ENCODE results near the gene PCCB.
A peak's percentile ranks its signal among the peaks of the same experiment; 100 is the strongest.

Gene PCCB

DNA sequence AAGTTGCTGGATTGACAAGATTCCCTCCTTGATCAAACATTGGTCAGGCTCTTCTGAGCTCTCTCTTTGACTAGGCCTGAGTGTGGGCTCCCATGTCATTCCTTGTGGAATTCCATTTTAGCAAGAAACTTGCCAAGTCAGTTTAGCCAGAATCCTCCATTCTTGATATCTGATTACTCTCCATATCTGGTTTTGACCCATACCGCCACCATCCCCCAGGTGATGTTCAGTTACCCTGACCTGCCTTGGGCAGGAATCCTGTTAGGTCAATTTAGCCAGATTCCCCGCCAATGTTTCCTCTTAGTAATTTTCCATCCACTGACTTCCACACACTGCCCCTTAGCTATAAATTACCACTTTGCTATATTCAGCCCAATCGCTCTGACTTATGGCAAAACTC, 1.0 kb upstream of the PCCB start:
- TF ChIP-seq, protein P1, sequence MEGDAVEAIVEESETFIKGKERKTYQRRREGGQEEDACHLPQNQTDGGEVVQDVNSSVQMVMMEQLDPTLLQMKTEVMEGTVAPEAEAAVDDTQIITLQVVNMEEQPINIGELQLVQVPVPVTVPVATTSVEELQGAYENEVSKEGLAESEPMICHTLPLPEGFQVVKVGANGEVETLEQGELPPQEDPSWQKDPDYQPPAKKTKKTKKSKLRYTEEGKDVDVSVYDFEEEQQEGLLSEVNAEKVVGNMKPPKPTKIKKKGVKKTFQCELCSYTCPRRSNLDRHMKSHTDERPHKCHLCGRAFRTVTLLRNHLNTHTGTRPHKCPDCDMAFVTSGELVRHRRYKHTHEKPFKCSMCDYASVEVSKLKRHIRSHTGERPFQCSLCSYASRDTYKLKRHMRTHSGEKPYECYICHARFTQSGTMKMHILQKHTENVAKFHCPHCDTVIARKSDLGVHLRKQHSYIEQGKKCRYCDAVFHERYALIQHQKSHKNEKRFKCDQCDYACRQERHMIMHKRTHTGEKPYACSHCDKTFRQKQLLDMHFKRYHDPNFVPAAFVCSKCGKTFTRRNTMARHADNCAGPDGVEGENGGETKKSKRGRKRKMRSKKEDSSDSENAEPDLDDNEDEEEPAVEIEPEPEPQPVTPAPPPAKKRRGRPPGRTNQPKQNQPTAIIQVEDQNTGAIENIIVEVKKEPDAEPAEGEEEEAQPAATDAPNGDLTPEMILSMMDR (conservative IDR thresholded peaks at IDR 0.05), result no peak
- no peak for TF ChIP-seq ZFX (IDR thresholded peaks at IDR 0.05)
- H3K27ac ChIP-seq, result peak overlapping the region; percentile 78

DNA sequence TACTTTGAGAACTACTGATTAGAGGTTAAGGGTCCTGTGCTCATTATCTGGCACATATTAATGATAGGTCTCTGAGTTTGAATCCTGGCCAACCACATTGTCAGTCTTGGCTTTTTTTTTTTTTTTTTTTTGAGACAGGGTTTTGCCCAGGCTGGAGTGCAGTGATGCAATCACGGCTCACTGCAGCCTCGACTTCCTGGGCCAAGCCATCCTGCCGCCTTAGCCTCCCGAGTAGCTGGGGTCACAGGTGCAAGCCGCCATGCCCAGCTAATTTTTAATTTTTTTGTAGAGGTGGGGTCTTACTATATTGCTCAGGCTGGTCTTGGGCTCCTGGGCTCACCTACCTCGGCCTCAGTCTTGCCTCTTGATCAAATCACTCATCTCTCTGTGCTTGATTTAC, 547 bp upstream of the PCCB start:
- peak overlapping the region; percentile 78 for H3K27ac ChIP-seq
- TF ChIP-seq, protein P1 (conservative IDR thresholded peaks at IDR 0.05), result no peak
- no peak for TF ChIP-seq ZFX (IDR thresholded peaks at IDR 0.05)

DNA sequence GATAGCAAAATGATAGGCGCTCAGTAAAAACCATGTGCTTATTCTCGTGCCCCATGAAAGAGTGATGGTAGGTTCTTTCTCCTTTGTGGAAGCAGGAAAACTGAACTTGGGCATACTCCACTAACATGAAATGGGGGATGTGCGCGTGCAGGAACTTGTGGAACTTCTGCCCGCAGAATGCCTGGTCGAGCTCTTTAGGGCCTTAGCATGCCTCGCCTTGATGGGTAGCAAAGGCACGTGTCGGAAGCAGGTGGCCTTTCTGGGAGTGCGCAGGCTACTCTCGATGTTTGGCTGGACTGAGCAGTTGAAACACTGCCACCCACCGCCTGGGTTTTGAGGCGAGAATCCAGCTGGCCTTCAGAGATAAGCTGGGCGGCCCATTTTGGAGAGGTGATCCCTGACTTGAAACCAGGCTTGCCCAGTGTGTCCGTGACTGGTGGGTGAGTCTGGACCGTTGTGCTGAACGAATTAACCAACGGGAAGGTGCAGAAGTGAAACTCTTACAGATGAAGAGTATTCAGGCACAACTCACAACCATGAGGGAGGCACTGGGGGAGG, 842 bp downstream of the PCCB start:
- TF ChIP-seq ZFX (IDR thresholded peaks at IDR 0.05), result no peak
- TF ChIP-seq, protein P1 (conservative IDR thresholded peaks at IDR 0.05), result no peak
- peak overlapping the region; percentile 78 for H3K27ac ChIP-seq

DNA sequence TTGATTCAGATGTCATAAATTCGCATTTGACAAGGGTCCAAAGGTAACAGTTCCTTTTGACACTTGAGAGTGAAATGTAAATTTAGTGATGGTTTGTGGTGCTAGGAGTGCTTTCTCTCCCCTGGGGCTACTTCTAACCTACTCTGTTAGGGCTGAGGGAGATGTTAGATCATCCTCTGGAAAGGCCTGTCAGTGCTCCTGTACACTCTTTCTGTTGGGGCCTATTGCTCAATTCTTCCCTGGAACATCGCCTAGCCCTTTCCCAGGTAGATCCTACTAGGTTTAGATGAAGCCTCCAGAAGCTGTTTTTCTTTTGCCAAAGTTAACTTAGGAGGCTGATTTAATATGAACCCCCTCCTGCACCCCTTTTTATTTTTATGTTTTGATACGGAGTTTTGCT, 1.4 kb downstream of the PCCB start:
- H3K27ac ChIP-seq, result peak overlapping the region; percentile 78
- no peak for TF ChIP-seq ZFX (IDR thresholded peaks at IDR 0.05)
- TF ChIP-seq, protein P1 (conservative IDR thresholded peaks at IDR 0.05), result no peak

DNA sequence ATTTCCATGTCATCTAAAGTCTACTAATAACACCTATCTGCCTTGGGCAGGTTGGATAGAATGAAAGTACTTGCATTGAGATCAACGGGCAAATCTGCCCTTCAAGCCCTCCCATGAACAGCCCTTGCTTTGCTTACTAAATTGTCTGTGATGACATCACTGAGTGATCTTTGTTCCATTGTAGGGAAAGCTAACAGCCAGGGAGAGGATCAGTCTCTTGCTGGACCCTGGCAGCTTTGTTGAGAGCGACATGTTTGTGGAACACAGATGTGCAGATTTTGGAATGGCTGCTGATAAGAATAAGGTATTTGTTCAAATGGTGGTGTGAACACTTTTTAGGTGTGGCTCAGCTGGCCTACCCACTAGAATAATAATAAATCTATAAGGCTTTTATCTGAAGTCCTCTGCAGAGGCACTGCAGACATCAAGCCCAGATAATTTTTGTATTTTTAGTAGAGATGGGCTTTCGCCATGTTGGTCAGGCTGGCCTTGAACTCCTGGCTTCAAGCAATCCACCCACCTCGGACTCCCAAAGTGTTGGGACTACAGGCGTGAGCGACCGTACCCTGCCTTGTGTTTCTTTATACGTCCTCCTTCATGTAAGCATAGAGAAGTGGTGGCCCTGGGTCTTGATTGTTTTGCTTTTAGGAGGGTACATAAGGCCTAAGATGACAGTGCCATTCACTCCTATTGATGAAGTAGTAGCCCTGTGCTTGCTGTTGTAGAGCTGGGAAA, 5.7 kb downstream of the PCCB start:
- TF ChIP-seq, protein P1 (conservative IDR thresholded peaks at IDR 0.05), result no peak
- no peak for TF ChIP-seq ZFX (IDR thresholded peaks at IDR 0.05)
- H3K27ac ChIP-seq, result no peak overlapping the region

DNA sequence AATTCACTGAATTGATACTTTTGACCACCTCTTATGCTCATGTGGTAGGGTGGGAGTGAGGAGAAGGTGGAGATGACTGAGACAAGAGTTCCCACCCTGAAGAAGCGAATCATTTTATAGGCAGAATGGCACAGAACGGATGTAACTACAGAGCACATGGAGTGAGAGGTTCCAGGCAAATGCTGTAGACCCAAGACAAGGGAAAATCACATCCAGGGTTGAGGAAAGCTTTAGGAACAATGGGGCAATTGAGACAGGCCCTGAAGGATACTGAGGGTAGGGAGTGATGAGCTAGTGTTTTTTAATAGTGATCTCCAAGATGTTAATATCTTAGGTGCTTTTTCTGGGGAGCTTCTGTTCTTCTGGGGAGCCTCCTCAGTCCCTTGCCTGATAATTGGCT, 8.1 kb downstream of the PCCB start:
- H3K27ac ChIP-seq, result no peak overlapping the region
- TF ChIP-seq ZFX (IDR thresholded peaks at IDR 0.05), result no peak
- TF ChIP-seq, protein P1 (conservative IDR thresholded peaks at IDR 0.05), result no peak

DNA sequence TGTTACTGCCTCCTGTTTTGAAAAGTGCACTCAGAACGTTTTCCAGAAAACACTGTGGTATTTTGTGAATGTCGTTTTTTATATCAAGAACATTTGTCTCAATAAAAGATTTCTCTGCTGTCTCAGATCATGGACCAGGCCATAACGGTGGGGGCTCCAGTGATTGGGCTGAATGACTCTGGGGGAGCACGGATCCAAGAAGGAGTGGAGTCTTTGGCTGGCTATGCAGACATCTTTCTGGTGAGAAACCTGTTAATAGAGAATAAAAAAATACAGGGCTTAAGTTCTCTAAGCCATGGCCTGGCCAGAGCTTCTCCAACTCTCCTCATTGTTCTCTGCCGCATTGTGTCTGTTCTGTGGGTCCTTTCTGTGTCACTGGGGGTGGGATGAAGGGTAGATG, 11.7 kb downstream of the PCCB start:
- TF ChIP-seq, protein P1 (conservative IDR thresholded peaks at IDR 0.05), result no peak
- TF ChIP-seq ZFX (IDR thresholded peaks at IDR 0.05), result no peak
- H3K27ac ChIP-seq, result no peak overlapping the region
